Measurements from ENCODE around the gene CRADD. TPM values are rescaled to one million over a fixed set of nuclear protein-coding genes. Genes with fewer than 3 reads are reported as not detected.

The CRADD gene
- total and polyA plus RNA-seq, 10 of the 15 experiments (the other 5 are each of a cell fraction or from before 2014, with no cell fraction given), result 7.6 to 15.5 (median 11.7) TPM

DNA sequence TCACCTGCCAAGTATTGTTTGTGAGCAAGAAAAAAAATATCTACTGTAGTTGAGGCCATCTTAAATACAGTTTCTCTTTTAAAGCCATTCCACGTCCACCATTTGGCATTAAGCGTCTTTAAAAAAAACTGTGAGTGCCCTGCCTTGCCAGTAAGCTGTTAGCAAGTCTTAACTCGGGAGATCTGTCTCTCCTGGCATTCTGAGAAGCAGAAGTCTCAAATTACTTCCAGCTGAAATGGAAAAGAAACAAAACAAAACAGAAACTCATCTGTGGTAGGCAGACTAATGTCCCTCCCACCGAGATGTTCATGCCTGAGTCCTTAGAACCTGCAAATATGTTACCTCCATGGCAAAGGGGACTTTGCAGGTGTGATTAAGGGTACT lies 126.2 kb downstream of the CRADD start:
- peak overlapping the region; percentile 22; the same call in 1 of the 2 replicates for H3K4me2 ChIP-seq (ENCODE audit: control insufficient read depth, insufficient read depth)
- RAD21 ChIA-PET (ENCODE audit: unreplicated experiment), result interaction anchor here (1.0 kb wide), 1 partner anchor 230 kb away, joined by 3 read pairs; no protein-coding TSS in a partner anchor
- H3K9me3 ChIP-seq (replicated peaks; ENCODE audit: control insufficient read depth, insufficient read depth, low read length), result no peaks in the 10 kb centered on the region; the same call in 2 of the 3 replicates
- in situ Hi-C loops (cut with MboI) (no loop called here), intact Hi-C loops (cut with micrococcal nuclease; ENCODE audit: unreplicated experiment) (no loop called here)
- peaks cover 4% of the 10 kb centered on the region; the same call in 1 of the 2 replicates for H3K4me1 ChIP-seq (ENCODE audit: control insufficient read depth, insufficient read depth, low read length)
- H4K20me1 ChIP-seq (ENCODE audit: control insufficient read depth, insufficient read depth), result no peaks in the 10 kb centered on the region
- 59% methylated on average over 4 of the region's 4 CpGs for WGBS (ENCODE audit: insufficient coverage, insufficient replicate concordance, low lambda C conversion rate, missing lambda C conversion rate)
- TF ChIP-seq, protein P1, sequence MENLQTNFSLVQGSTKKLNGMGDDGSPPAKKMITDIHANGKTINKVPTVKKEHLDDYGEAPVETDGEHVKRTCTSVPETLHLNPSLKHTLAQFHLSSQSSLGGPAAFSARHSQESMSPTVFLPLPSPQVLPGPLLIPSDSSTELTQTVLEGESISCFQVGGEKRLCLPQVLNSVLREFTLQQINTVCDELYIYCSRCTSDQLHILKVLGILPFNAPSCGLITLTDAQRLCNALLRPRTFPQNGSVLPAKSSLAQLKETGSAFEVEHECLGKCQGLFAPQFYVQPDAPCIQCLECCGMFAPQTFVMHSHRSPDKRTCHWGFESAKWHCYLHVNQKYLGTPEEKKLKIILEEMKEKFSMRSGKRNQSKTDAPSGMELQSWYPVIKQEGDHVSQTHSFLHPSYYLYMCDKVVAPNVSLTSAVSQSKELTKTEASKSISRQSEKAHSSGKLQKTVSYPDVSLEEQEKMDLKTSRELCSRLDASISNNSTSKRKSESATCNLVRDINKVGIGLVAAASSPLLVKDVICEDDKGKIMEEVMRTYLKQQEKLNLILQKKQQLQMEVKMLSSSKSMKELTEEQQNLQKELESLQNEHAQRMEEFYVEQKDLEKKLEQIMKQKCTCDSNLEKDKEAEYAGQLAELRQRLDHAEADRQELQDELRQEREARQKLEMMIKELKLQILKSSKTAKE (IDR thresholded peaks at IDR 0.05; ENCODE audit: low read depth, poor library complexity, severe bottlenecking), result no peak
- TF ChIP-seq SIN3A (IDR thresholded peaks at IDR 0.05; ENCODE audit: low read depth, low read length), result no peak
- TF ChIP-seq ZNF207 (IDR thresholded peaks at IDR 0.05; ENCODE audit: borderline replicate concordance), result no peak
- TF ChIP-seq KDM1A (IDR thresholded peaks at IDR 0.05; ENCODE audit: borderline replicate concordance), result no peak
- no peak for TF ChIP-seq ATF7 (IDR thresholded peaks at IDR 0.05; ENCODE audit: low read depth)
- TF ChIP-seq CREB1 (IDR thresholded peaks at IDR 0.05; ENCODE audit: low read depth), result no peak
- TF ChIP-seq YBX1 (IDR thresholded peaks at IDR 0.05), result no peak
- no peak for TF ChIP-seq ZNF217 (IDR thresholded peaks at IDR 0.05)
- TF ChIP-seq GABPA (IDR thresholded peaks at IDR 0.05; ENCODE audit: low read depth), result no peak
- DNase-seq (ENCODE audit: low read depth, low spot score) (no peak), FAIRE-seq (no peak), ATAC-seq (no peak)
- H3K9ac ChIP-seq (ENCODE audit: control insufficient read depth, insufficient read depth, low read length), result no peak overlapping the region
- SMC1A ChIA-PET (ENCODE audit: uncharacterized antibody, unreplicated experiment), result interaction anchor here (0.7 to 2.1 kb wide), 5 partner anchors 11 to 374 kb away, joined by 3 to 6 read pairs (median 5); no protein-coding TSS in a partner anchor
- POLR2A ChIA-PET, result no interaction called here
- BruUV-seq (replicated peaks), result no TSS peak
- H3K79me2 ChIP-seq (ENCODE audit: control insufficient read depth, insufficient read depth, low read length), result no peaks in the 10 kb centered on the region
- H3K4me3 ChIP-seq, result no peak overlapping the region
- H2AFZ ChIP-seq (ENCODE audit: control insufficient read depth, low read depth, low read length), result peak overlapping the region; percentile 49; the same call in 1 of the 2 replicates
- no peaks in the 10 kb centered on the region for H3K36me3 ChIP-seq (ENCODE audit: control insufficient read depth in 2 of 2, insufficient read depth in 2 of 2, low read length in 1 of 2)
- CTCF ChIA-PET, result interaction anchor here (1.0 to 2.0 kb wide), 4 partner anchors 34 to 301 kb away, joined by 3 to 5 read pairs (median 4); no protein-coding TSS in a partner anchor
- H3K27me3 ChIP-seq (replicated peaks in 1 of 2; ENCODE audit: control insufficient read depth in 2 of 2, insufficient read depth in 2 of 2, low read length in 1 of 2), result no peaks in the 10 kb centered on the region
- no peak overlapping the region for H3K27ac ChIP-seq (ENCODE audit: control insufficient read depth, insufficient read depth)

Measured in GM12878 (cell line).